MG63 (cell line): ENCODE results near the gene IER3. TPM values are rescaled to one million over a fixed set of nuclear protein-coding genes. Genes with fewer than 3 reads are reported as not detected.
"Not testable (repeated sequence)": the region's sequence is repeated elsewhere in the genome, so short reads cannot be mapped to it uniquely, and the experiment has no call there.

Experiments
- DNase-seq: peaks from one replicate; pipeline ENCODE4 v3.0.0-alpha.2; 2020
- H3K27me3 ChIP-seq: fragments of 250-450 bp; sonication (Bioruptor Pico); 2 replicates; pipeline ENCODE4 v1.5.1; 2020; ENCODE audit warnings: mild to moderate bottlenecking, moderate library complexity
- H3K36me3 ChIP-seq: fragments of 250-450 bp; sonication (Bioruptor Pico); 2 replicates; pipeline ENCODE4 v1.5.1; 2020; ENCODE audit warnings: mild to moderate bottlenecking, moderate library complexity
- H3K4me3 ChIP-seq: fragments of 250-450 bp; sonication (Bioruptor Pico); 2 replicates; pipeline ENCODE4 v1.5.1; 2020; ENCODE audit warnings: mild to moderate bottlenecking, moderate library complexity
- H3K9me3 ChIP-seq: fragments of 250-450 bp; sonication (Bioruptor Pico); 2 replicates; pipeline ENCODE4 v1.5.1; 2020; ENCODE audit warnings: mild to moderate bottlenecking, moderate library complexity
- total RNA-seq: library from RNA; depleted of rRNA; stranded (reverse); fragments of >200 nt; shearing (Covaris generic); gene quantifications from 2 replicates; pipeline ENCODE4 v1.2.3, GENCODE V29; 2014; ENCODE audit warnings: low replicate concordance

The IER3 gene
- total RNA-seq, 1 experiment from 2014 or later = 54.6 TPM

GRCh38 chr6:30721198-30722024 is 22.9 kb downstream of the IER3 start:
- no peaks in the 10 kb centered on the region for H3K9me3 ChIP-seq
- peak; percentile 83 for DNase-seq

GRCh38 chr6:30720738-30721197 is 23.6 kb downstream of the IER3 start:
- H3K36me3 ChIP-seq = peaks cover 51% of the 10 kb centered on the region
- no peaks in the 10 kb centered on the region for H3K27me3 ChIP-seq
- no peaks in the 10 kb centered on the region for H3K9me3 ChIP-seq
- H3K4me3 ChIP-seq = peak overlapping the region; percentile 97
- peak; percentile 61 for DNase-seq

More at GRCh38 chr6:30721198-30722024, 22.9 kb downstream of the IER3 start:
- Histone ChIP-seq H3K27me3 (no peaks in the 10 kb centered on the region), H3K4me3 (peak overlapping the region; percentile 97), H3K36me3 (peaks cover 53% of the 10 kb centered on the region)

GRCh38 chr6:30719791-30720737 is 24.3 kb downstream of the IER3 start, which contains the start of gene TUBB:
TSS of gene TUBB (plus strand) at chr6:30720352. CDS start at chr6:30720507, 155 bp downstream.
- Histone ChIP-seq H3K36me3 (peaks cover 44% of the 10 kb centered on the region), H3K4me3 (peak within 1 kb of the TSS; percentile 97), H3K9me3 (no peaks in the 10 kb centered on the region), H3K27me3 (no peaks in the 10 kb centered on the region)
- DNase-seq = peak; percentile 95

GRCh38 chr6:30719356-30719755 is 25.0 kb downstream of the IER3 start:
- H3K27me3 ChIP-seq = no peaks in the 10 kb centered on the region
- no peak for DNase-seq
- no peaks in the 10 kb centered on the region for H3K9me3 ChIP-seq
- H3K4me3 ChIP-seq = peak overlapping the region; percentile 97
- H3K36me3 ChIP-seq = peaks cover 39% of the 10 kb centered on the region

DNA sequence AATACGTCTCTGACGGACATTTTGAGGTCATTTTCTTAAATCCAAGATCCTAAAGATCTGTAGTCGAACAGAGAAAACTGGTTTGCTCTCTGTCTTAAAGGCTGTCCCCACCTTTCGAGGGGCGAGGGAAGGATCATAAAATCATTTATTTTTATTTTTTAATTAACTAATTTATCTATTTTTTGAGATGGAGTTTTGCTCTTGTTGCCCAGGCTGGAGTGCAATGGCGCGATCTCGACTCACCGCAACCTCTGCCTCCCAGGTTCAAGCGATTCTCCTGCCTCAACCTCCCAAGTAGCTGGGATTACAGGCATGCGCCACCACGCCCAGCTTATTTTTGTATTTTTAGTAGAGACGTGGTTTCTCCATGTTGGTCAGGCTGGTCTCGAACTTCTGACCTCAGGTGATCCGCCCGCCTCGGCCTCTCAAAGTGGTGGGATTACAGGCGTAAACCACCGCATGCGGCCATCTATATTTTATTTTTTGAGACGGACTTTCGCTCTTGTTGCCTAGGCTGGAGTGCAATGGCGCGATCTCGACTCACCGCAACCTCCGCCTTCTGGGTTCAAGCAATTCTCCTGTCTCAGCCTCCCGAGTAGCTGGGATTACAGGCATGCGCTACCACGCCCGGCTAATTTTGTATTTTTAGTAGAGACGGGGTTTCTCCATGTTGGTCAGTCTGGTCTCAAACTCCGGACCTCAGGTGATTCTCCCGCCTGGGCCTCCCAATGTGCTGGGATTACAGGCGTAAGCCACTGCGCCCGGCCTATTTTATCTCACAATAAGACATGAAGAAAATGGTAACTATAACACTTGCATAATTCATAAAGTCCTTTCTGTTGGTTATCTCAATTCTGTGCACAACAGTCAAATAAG is 26.3 kb downstream of the IER3 start:
- not testable (repeated sequence) for H3K27me3 ChIP-seq, DNase-seq, H3K9me3 ChIP-seq
- peak overlapping the region; percentile 44 for H3K4me3 ChIP-seq
- peaks cover 26% of the 10 kb centered on the region for H3K36me3 ChIP-seq

DNA sequence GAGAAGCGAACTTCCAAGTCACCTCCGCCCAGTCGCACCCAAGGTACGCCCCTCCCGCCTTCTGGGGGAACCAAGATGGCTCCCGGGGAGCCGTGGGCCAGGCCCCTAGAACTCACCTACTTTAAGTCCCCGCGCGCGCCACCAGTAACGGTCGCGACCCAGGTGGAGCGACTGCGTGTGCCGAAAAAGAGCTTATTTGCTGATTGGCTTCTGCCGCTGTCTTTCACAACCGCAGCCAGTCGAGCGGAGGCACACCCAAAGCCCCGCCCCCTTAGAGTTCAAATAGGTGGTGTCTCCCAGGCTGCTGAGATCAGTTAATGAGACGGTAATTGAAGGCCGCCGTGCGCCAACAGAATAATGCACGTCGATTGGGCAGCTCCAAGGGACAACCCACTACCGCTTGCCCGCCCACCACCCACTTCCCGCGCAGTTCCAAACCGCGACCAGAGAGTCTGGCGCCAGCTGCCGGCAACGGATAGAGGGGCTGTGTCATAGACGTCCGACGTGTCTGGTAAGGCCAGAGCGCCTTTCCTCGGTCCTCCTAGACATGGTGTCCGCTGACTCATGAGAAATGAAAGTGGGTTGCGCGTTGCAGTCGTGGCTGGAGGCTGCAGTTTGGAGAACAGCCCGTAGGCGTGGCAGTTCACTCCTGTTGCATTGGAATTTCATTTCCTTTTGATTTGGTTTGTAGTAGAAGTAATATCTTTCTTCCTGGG is 27.1 kb downstream of the IER3 start, which contains the start of gene MDC1:
Gene MDC1, minus strand, starts transcription at position 153 of the 716 bp plus-strand sequence. CDS start 2,106 bp downstream, outside the sequence.
- Histone ChIP-seq H3K27me3 (no peaks in the 10 kb centered on the region), H3K4me3 (peak within 1 kb of the TSS; percentile 58), H3K36me3 (peaks cover 18% of the 10 kb centered on the region), H3K9me3 (no peaks in the 10 kb centered on the region)
- peak; percentile 99 for DNase-seq

GRCh38 chr6:30716879-30717128 is 27.5 kb downstream of the IER3 start:
- no peaks in the 10 kb centered on the region for H3K9me3 ChIP-seq
- peaks cover 14% of the 10 kb centered on the region for H3K36me3 ChIP-seq
- H3K27me3 ChIP-seq = no peaks in the 10 kb centered on the region
- DNase-seq = no peak
- H3K4me3 ChIP-seq = peak overlapping the region; percentile 58

- no peaks in the 10 kb centered on the region for H3K9me3 ChIP-seq
- no peak for DNase-seq
- H3K36me3 ChIP-seq = peaks cover 5% of the 10 kb centered on the region
- no peak overlapping the region for H3K4me3 ChIP-seq
- H3K27me3 ChIP-seq = no peaks in the 10 kb centered on the region
Observed at GRCh38 chr6:30714263-30714662, 30.1 kb downstream of the IER3 start.

GRCh38 chr6:30712441-30712945 is 31.9 kb downstream of the IER3 start:
- H3K27me3 ChIP-seq = no peaks in the 10 kb centered on the region
- no peaks in the 10 kb centered on the region for H3K9me3 ChIP-seq
- H3K4me3 ChIP-seq = no peak overlapping the region
- H3K36me3 ChIP-seq = peaks cover 5% of the 10 kb centered on the region
- no peak for DNase-seq

DNA sequence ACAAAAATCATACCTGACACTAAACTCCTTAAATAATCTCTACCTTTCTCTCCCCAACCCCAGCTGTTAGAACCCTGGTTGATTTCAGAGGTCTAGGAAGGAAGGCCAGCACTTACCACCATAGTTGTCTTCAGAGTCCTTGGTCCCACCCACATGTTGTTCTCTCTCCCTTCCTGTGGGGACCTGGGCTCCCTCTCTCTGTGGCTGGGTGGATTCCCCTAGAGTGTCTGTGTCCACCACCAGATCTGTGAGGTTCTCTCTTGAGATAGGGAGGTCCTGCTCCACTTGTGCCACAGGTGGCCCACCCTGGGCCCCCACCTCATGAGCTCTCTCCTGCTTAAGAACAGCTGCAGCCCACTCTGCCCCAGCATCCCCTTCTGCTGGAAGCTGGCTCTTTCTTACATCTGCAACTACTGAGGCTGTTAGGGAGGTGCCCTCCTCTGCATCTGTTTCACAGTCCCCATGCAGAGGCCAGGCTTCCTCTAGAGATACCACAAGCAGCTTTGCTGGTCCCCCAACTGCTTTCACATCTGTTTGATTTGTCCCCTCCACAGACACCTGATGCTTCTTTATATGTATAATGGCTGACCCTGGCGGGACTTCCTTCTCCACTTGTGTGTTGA is 32.5 kb downstream of the IER3 start:
- H3K9me3 ChIP-seq = no peaks in the 10 kb centered on the region
- no peaks in the 10 kb centered on the region for H3K27me3 ChIP-seq
- H3K36me3 ChIP-seq = peaks cover 6% of the 10 kb centered on the region
- H3K4me3 ChIP-seq = no peak overlapping the region
- no peak for DNase-seq

GRCh38 chr6:30709101-30709868 is 35.1 kb downstream of the IER3 start:
- H3K9me3 ChIP-seq = no peaks in the 10 kb centered on the region
- DNase-seq = no peak
- no peaks in the 10 kb centered on the region for H3K27me3 ChIP-seq
- H3K4me3 ChIP-seq = no peak overlapping the region
- peaks cover 6% of the 10 kb centered on the region for H3K36me3 ChIP-seq

- Histone ChIP-seq H3K36me3 (peaks cover 6% of the 10 kb centered on the region), H3K27me3 (no peaks in the 10 kb centered on the region), H3K4me3 (no peak overlapping the region), H3K9me3 (no peaks in the 10 kb centered on the region)
- DNase-seq = no peak
Observed at GRCh38 chr6:30707281-30707850, 37.0 kb downstream of the IER3 start.

DNA sequence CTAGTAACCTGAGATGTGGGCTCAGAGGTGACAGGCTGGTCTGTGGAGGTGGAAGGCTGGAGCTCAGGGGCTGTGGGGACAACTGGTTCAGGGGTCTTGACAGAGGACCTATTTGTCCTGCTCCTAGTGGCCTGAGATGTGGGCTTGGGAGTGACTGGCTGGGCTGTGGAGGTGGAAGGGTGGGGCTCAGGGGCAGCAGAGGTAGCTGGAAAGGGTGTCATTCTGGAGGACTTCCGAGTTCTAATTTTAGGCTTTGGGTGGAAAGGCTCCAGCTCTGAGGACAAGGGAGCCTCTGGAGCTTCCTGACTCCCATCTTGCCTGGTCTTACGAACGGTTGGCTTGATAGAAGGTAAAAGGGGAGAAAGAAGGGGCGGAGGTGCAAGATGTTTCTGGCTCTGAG is 38.7 kb downstream of the IER3 start:
- Histone ChIP-seq H3K4me3 (no peak overlapping the region), H3K9me3 (no peaks in the 10 kb centered on the region), H3K36me3 (peaks cover 2% of the 10 kb centered on the region), H3K27me3 (no peaks in the 10 kb centered on the region)
- DNase-seq = no peak

DNA sequence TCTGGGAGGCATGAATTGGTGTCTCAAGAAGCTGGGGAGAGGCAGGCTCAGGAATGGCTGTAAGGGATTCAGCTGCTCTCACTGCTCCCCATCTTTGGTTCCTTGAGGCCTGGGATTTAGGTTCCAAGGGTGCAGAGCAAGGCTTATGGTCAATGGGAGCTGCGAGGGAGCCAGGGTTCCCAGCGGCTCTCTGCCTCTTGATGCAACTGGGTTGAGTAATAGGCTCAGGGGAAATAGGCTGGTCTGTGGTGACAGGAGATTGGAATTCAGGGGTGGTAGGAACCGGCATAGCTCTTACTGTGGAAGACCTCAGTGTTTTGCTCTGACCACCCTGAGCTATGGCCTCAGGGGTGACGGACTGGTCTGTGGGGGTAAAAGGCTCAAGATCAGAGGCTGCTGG is 40.5 kb downstream of the IER3 start:
- DNase-seq = no peak
- no peaks in the 10 kb centered on the region for H3K9me3 ChIP-seq
- H3K27me3 ChIP-seq = no peaks in the 10 kb centered on the region
- peaks cover 5% of the 10 kb centered on the region for H3K36me3 ChIP-seq
- H3K4me3 ChIP-seq = no peak overlapping the region
